Ramos (cell line): ENCODE measurements around the gene KCNJ10.

Experiments
- in situ Hi-C: fragments of 300-500 bp; cut with MboI; formaldehyde crosslinking; loops from one replicate; pipeline ENCODE4 v1.14.3; 2022; ENCODE audit warnings: low sequenced_read_pairs; ENCODE audit not compliant: unreplicated experiment

The KCNJ10 gene

DNA sequence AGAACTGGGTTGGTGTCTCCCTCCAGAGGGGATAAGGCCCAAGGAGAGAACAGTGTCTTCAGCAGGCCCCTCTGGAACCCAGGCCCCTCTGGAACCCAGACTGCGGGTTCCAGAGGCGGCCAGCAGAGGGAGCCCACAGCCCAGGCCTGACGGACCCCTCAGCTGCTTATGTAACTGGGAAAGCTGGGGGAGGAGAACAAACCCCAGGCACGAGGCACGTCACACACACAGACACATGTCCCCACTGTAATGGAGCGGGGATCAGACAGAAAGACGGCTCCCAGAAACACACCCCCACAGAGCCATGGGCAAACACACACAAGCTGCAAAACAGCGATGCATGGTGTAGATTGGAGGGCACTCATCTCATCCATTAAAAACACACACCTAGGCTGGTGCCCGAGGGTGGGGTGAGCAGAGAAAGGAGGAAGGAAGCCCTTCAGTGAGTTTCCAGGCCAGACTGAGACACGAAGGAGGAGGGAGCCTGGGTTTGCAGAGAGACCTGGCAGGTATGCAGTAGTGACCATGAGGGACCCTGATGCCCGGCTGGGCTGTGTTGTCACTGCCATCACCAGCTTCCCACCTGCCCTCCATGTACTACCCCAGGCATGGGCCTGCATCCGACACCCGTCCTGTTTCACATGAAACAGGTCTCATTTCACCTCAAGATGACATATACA lies 31.2 kb upstream of the KCNJ10 start:
- in situ Hi-C loops: loop anchor here (10.0 to 25.0 kb wide), 2 partner anchors 274 to 511 kb away; no protein-coding TSS in a partner anchor

DNA sequence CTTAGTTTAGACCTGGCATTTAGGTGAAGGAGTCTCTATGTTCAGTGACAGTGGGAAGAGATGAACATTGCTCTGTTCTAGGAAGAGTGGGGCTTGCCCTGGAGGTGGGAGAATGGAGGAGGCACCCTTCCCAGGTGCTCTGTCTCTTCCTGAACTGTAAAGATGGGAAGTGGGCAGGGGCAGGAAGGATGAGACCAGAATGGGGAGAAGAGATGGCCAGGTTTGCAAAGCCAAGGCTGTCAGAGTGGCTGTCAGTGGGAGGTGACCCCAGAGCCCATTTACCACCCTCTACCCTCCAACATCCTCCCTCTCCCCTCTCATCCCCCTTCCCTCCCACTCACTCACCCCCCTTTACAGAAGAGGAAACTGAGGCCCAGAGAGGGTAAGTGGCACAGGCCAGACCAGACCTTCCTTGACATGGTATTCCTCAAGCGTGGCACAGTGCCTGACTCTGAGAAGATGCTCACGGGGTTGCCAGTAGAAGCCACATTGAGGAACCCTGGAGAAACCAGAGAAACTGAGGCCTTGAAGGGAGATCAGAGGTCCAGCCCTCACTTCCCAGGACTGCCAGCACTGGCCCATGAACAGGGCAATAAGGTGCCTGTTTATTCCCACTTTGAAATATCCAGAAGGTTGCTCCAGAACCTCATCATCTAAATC lies 29.9 kb upstream of the KCNJ10 start:
- in situ Hi-C loops: loop anchor here (10.0 to 25.0 kb wide), 3 partner anchors 155 to 512 kb away; no protein-coding TSS in a partner anchor

DNA sequence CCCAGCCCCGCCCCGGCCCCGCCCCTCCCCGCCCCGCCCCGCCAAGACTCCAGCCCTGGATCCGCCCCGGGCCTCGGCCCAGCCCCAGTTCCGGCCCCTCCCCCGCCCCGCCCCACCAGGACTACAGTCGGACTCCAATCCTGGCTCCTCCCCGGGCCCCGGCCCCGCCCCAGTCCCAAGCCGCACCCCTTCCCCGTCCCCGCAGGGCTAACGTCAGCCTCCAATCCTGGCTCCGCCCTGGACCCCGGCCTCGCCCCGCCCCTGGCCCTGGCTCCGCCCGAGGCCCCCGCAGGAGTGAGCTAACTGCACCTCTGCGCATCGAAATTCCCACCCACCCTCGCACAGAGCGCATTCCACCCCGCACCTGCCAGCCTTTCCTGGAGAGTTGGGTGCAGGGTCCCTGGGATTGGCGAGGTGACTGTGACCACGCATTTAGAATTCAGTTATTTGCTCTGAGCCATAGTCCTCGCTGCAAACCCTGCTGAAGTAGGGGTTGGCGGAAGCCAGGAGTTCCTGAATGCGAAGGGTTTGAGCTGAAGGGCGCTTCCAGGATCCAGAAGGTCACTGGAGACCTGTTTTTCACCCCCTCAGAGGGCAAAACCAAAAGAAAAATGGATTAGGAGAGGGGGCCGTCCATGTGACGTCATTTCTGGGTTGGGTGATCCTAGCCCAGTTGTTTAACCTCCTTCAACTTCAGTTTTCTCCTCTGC lies 29.0 kb upstream of the KCNJ10 start:
- in situ Hi-C loops: loop anchor here (10.0 kb wide), 1 partner anchor 156 kb away; no protein-coding TSS in a partner anchor

DNA sequence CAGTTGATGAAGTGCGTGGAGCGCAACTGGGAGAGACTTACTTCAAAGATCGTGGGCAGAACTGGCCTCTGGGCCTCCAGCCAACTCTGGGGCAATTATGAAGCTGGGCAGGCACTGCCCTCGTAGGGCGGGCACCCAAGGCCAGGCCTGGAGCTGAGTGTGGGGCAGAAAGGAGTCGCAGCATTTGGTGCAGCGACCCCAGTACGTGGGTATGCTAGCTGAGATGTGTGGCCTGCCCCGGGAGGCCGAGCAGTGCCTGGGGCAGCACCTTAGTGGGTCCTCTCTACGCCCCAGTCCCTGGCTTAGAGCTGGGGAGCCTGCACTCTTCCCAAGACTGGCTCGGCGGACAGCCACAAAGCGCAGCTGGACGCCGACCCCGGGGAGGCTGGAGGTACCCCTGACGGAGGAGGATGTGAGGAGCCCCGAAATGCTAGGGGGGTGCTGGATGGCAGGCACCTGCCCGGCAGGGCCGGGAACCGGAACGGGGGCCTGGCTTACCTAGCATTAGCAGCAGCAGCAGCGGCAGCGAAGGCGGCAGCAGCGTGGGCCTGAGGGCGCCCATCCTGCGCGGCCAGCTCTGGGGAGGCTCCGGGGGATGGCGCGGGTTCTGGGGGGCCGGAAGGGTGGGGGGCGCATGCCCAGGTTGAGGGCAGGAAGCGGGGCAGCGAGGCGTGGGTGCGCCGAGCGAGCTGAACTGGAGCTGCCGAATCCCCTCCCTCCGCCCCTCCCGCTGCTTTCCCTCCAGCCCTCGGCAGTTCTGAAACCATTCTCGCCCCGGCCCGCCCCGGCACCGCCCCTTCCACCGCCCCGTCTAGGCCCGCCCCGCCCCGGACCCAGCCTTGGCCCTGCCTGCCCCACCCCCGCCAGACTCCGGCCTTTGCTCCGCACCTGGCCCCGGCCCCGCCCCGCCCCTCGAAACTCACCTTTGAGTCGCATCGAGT lies 28.2 kb upstream of the KCNJ10 start, which contains the start of gene IGSF8:
Gene IGSF8, minus strand, starts transcription at position 709 of the 941 bp plus-strand sequence. Its CDS starts 147 bp downstream, at position 562.
- in situ Hi-C loops: loop anchor here (10.0 kb wide), 1 partner anchor 157 kb away; no protein-coding TSS in a partner anchor

DNA sequence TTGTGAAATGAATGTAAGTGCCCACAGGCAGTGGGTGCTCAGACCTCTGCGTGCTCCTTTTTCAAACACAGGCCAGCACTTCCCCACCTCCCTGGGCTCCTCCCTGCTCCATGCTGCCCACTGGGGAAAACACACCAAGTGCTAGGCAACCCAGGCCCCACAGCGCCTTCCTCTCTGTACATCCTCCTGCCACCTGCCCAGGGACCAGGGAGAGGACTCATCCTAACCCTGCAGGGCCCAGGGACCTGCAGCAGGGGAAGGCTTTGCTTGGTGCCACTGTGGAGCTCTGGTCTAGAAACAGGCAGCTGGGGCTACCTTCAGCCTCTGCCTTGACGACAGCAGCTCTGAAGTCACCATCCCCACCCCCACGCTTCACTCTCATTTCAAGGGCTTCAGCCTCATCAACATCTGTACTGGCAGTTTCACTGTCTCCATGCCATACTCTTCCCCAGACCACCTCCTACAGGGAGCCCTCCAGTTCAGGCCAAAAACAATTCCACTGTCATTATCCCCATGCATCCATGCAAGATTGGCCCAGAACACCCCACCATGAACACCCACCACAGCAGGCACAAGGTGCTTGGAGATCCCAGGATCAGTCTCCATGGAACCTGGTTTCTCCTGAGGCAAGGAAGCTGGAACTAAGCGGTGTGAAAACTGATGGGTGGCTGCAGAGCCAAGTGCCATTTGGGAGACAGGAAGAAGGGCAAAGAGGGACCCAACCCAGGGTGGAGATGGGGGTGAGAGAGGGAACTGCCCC lies 27.4 kb upstream of the KCNJ10 start:
- in situ Hi-C loops: loop anchor here (10.0 kb wide), 1 partner anchor 157 kb away; no protein-coding TSS in a partner anchor

DNA sequence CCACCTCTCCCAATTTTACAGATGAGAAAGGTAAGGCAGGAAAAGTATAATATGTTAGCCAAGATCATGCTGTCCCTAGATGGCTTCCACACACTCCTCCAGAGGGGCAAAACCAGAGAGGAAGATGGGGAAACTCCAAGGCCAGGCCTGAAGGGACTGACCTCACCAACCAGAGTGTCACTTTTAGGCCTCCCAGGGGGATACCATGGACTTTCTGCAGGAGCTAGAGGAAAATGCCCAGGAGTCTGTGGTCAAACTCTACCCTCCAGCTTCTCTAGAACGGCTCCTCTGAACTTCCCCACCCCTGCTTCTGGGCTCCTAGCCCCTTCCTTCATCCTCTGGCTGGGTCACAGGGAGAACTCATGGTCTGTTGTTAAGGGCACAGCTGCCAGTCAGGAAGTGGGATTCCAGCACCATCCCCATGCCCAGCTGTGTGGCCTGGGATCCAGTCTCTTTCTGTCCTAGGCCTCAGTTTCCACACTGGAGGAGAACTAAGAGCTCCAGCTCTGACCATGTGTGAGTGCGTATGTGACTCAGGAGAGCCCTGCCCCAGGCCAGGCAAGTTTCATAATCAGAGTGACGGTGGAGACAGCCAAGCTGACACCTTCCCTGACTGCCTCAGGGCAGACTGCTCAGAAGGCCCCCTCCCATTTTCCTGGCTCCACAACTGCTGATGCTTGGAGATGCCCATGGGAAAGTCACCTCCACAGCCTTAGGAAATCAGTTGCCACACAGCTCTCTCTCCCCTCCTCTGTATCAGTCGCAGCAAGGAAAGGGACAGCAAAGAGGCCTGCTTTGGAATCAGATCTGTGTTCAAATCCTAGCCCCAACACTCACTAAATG lies 26.5 kb upstream of the KCNJ10 start:
- in situ Hi-C loops: loop anchor here (10.0 kb wide), 1 partner anchor 158 kb away; no protein-coding TSS in a partner anchor

DNA sequence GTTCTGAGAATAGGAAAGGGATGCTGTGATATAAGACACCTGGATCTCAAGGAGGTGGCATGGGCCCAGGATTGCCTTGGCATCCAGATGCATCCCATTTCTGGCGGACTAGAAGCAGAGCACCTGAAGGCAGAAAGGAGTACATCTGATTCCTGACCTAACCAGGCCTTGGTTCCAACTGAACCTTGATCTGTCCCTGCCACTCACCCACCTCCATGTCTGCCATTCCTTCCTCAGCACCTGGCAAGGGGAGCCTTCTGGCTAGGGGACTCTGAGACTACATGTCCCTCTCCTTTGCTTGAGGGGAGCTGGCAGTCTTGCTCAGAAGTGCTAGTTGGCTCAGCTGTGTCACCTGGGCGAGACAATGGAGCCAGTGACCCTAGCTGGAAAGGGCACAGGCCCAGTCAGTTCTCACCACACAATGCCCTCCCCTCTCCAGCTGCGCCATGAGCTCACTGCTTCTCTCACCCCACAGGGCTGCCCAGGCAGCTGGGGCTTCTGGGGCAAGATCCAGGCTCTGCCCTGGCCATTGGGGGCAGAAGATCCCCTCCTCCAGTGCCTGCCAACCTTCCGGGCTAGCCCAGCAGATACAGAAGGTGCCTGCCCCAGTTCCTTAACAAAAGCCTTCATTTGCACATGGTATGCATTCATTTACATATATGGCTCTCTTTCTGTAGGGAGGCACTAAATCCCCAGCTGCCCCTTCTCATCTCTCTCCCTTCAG lies 25.6 kb upstream of the KCNJ10 start:
- in situ Hi-C loops: loop anchor here (10.0 kb wide), 1 partner anchor 159 kb away; no protein-coding TSS in a partner anchor

DNA sequence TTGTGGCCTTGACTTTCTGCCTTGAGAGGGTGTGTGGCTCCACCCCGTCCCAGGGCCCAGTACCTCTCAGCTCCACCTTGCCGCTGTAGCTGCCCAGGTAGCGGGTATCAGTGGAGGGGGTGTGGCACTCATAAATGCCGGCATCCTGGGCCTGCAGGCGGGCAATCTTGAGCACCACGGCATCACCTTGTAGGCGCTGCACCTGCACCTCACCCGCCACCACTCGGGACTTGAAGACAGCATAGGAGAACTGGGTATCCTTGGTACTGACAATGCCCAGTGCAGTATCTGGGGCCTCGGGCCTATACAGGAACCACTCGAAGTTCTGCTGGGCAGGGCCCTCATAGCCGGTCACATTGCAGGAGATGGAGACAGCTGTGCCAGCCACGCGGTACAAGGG lies 24.8 kb upstream of the KCNJ10 start:
- in situ Hi-C loops: loop anchor here (10.0 kb wide), 1 partner anchor 160 kb away; no protein-coding TSS in a partner anchor

DNA sequence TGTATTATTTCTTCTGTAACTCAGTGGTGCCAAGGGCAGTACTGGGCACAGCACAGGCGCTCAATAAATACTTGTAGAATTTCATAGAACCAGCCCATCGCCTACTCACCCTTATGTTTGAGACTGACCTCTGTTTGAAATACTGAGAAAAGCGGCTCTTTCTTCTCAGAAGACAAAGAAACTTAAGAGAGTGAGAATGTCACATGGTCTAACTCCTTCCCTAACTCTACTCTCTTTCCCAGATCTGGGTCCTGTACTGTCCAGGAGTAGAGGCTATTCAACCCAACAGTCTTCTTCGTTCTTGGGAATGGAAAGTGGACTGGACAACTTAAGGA lies 24.3 kb upstream of the KCNJ10 start:
- in situ Hi-C loops: loop anchor here (10.0 kb wide), 1 partner anchor 161 kb away; no protein-coding TSS in a partner anchor

DNA sequence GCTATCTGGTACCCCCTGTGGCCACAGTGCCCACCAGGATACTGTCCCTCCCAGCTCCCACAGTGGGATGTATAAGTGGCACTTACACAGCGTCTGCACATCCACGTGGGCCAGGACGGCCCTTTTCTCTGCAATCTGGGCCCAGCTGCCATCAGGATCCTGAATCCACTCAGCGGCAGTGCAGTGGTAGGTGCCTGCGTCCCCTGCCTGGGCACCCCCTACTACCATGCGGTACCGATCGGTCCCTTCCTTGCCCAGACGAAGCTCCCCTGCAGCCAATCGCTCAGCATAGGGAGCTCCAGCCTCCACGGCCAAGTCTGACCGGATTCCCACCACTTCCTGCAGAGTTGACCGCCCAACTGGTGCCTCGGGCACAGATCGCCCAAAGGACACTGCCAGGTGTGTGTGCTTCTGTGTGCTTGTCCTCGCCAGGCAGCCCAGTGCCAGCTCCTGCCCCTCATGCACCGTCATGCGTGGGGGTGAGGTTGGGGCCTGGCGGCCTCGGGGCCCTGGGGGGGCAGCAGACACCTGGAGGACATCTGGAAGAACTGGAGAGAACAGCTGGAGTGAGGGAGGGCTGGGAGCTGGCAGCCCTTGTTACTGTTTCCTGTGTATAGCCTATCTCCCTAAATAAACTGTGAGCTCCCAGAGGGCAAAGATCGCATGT lies 23.8 kb upstream of the KCNJ10 start:
- in situ Hi-C loops: loop anchor here (10.0 kb wide), 1 partner anchor 161 kb away; no protein-coding TSS in a partner anchor

DNA sequence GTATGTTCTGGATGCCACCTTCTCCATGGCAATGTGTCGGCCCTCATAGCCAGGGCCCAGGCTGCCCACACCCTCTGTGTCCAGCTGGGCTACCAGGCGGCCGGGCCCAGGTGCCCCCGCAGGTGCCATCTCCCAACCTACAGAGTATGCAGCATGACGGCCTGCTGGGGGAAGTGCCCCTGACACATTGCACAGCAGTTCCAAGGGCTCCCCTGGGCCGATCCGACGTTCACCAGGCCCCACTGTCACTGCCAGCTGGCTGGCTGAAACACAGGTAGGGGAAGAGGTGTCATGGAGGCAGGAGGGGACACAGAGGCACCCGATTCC lies 23.1 kb upstream of the KCNJ10 start:
- in situ Hi-C loops: loop anchor here (10.0 kb wide), 1 partner anchor 162 kb away; no protein-coding TSS in a partner anchor

DNA sequence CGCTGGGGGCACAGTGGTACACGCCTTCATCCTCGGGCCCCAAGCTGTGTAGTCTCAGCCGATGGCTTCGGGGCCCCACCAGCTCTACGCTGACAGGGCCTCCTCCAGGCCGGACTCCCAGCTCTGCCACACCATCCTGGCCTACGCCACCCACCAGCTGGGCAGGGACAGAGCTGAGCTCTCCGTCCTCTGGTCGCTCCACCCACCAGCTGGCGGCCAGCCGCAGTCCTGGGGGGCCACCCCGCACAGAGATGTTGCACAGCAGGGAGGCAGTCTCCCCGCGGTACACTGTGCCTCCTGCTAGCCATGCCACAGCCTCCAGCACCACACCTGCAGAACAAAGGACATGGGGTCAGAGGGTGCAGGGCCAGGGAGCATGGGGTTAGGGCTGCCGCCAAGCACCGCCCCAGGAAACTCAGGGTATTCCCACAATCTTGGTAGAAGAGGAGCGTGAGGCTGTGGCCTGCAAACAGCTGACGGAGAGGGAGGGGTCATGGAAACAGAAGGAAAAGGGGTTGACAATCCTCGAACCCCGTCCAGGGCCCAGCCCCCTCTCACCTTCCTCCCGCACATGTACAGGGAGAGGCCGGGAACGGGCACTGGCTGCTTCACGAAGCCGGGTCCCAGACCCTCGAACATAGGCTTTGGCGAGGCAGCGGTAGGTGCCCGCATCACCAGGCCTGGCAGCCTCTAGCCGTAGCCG lies 22.6 kb upstream of the KCNJ10 start:
- in situ Hi-C loops: loop anchor here (10.0 kb wide), 1 partner anchor 162 kb away; no protein-coding TSS in a partner anchor

DNA sequence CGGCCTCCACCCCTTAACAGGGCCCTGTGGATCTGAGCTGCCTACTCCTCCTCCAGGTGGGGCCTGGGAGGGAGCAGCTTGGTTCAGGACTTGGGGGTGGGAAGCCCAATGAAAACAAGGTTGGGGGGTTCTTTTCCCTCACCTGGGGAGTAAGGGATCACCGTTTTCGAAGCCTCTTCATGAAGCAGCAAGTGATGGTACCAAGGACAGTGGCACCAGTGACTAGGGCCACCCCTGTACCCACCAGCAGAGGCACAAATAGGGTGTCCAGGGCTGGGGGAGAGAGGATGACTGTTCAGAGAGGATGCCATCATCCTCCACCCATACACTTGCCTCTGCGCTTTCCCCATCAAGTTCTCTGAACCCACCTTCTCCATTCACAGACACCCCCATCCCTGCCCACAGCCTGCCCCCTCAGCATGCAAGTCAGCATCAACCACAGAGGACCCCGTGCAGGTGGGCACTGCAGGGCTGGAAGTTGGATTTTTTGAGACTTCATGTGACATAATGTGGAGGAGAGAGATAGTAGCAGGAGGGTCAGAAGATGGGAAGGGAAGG lies 21.8 kb upstream of the KCNJ10 start:
- in situ Hi-C loops: loop anchor here (10.0 kb wide), 1 partner anchor 163 kb away; no protein-coding TSS in a partner anchor

DNA sequence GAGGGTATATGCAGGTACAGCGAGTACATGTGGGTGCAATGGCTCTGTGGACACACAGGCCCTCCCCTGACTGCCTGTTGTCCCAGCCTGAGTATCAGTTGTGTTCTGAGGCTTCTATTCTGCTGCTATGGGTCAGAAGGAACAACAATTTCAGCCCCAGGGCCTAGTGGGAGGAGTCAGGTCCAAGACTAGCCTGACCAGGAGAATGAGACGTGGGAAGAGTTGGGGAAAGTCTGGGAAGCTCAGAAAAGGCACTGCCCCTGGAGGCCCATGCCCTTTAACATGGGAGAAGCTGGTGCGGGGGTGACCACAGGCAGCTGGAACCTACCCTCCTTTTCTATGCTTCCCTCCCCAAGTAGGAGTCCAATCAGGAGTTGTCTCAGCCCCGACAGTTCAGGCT lies 20.8 kb upstream of the KCNJ10 start:
- in situ Hi-C loops: loop anchor here (10.0 kb wide), 1 partner anchor 164 kb away; no protein-coding TSS in a partner anchor

DNA sequence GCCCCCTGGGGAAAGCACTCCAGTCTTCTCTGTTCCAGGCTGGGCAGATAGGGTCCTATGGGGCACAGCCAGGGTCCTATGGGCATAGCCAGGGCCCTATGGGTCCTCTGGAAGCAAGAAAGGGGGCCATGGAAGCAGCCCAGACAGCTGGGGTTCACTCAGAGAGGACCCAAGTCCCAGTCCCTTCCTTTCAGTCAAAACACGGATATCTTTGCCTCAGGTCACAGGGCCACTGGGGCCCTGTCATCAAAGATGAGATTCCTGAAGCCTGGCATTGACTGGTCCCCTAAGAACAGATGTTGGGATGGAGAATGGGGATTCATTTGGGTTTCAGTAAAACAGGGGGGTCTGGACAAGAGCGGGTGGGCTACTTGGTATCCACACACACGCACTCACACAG lies 19.9 kb upstream of the KCNJ10 start:
- in situ Hi-C loops: loop anchor here (10.0 kb wide), 1 partner anchor 165 kb away; no protein-coding TSS in a partner anchor
